ENCODE measurements around the gene MARS1.

The MARS1 gene

DNA sequence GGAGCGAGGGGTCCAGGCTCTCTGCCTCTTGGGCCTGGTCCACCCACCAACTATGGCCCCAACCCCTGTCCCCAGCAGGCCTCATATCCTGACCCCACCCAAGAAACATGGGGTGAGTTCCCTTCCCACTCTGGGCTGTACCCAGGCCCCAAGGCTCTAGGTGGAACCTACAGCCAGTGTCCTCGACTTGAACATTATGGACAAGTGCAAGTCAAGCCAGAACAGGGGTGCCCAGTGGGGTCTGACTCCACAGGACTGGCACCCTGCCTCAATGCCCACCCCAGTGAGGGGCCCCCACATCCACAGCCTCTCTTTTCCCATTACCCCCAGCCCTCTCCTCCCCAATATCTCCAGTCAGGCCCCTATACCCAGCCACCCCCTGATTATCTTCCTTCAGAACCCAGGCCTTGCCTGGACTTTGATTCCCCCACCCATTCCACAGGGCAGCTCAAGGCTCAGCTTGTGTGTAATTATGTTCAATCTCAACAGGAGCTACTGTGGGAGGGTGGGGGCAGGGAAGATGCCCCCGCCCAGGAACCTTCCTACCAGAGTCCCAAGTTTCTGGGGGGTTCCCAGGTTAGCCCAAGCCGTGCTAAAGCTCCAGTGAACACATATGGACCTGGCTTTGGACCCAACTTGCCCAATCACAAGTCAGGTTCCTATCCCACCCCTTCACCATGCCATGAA is 16.8 kb upstream of the MARS1 start:
- no peak for DNase-seq (ENCODE audit: low read depth in 3 of 3, low spot score in 1 of 3)

GRCh38 chr12:57471661-57472060 is 16.2 kb upstream of the MARS1 start:
- DNase-seq (ENCODE audit: low read depth in 3 of 3, low spot score in 1 of 3), result no peak

- no peak for DNase-seq (ENCODE audit: low read depth in 3 of 3, low spot score in 1 of 3)
Observed at GRCh38 chr12:57472391-57472790, 15.5 kb upstream of the MARS1 start.

DNA sequence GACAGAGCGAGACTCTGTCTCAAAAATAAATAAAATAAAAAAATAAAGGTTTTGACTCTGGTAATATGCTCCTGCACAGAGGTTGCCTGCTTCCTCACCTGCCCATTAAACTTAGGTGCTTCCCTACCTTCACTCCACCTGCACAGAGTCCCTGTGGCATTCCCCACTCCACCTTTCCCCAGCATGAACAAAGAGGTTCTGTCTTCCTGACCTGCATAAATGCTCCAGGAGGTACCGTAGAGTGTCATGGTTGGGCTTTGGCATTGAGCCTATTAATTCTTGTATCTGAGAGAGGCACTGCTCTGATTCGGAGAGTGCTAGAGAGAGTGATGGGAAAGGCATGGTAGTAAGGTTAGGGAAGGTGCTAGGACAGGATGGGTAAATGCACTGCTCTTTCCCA is 14.5 kb upstream of the MARS1 start:
- DNase-seq (ENCODE audit: low read depth in 3 of 3, low spot score in 1 of 3), result no peak

DNA sequence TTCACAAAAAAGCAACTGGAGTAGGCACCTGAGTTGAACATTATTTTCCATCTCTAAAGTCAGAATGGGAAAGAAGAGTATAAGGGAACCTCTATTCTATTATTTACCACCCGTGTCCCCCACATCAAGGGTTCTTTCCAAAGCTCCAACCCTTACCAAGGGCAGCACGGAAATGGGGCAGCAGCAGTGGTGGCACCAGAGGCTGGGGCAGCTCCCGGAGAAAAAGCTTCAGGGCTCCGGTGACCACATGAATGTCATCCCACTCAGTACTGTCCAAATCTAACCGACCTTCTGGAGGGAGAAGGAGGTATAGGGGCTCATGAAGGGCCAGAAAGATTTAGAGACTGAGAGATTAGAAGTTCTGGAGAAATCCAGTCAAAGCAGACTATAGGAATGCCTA is 14.0 kb upstream of the MARS1 start:
- no peak for DNase-seq (ENCODE audit: low read depth in 3 of 3, low spot score in 1 of 3)

- DNase-seq (ENCODE audit: low read depth in 3 of 3, low spot score in 1 of 3), result no peak
Observed at GRCh38 chr12:57474430-57474829, 13.4 kb upstream of the MARS1 start.

DNA sequence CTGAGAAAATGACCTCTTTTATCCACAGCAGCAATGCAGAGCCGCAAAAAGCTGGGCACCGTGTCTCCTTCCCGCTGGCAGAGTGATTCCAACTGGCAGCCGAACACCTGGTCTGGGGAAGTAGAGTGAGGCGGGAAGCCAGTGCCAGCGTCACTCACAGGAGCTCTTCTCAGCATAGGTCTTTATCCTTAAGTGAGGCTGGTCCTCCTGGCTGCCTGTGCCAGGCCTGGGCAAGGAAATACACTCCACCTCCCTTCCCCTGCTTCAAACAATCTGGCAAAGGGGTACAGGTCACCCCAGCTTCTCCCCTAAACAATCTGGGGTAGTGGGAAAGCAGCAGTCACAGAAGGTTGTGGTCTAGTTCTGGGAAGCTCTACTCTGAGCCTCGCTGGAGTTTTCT is 13.0 kb upstream of the MARS1 start:
- DNase-seq (ENCODE audit: low read depth in 3 of 3, low spot score in 1 of 3), result no peak

DNA sequence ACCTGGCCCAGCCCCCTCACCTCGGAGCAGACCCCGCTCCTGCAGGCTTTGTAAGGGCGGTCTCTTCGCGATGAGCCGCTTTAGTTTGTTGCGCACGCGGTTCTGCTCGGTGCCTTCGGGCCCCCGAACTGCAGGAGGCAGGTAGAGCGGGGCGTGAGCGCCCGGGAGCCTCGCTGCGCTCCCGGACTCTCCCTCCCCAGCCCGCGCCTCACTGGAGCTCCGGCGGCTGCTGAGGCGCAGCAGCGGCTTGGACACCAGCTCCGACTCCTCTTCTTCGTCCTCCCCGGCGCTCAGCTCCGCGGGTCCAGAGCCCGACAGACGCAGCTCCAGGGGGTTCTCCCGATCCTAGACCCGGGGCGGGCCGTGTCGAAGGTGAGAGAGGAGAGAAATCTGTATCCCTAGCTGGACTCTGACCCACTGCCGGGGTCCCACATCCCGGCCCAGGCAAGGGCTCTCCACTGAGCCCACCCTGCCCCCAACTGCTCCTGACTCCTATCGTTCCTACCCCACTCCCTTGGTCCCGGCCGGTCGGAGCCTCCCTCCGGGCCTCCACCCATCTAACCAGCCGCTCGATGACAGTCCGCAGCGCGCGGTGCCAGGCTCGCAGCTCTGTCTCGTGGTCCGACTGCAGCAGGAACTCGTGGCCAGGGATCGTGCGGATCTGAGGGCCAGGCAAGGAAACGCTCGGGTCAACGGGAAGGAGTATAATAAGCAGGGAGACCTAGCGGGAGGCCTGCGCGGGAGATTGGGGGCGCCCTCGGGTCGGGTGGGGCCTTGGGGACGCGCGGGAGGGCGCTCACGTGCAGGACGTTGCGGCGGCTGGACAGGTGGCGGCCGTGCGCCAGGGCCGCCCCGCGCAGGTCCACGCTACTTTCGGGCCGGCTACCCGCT is 12.4 kb upstream of the MARS1 start:
- no peak for DNase-seq (ENCODE audit: low read depth in 3 of 3, low spot score in 1 of 3)

- DNase-seq (ENCODE audit: low read depth in 3 of 3, low spot score in 1 of 3), result peak in 1 of 3 donors; percentile 57
Observed at GRCh38 chr12:57476162-57476992, 11.5 kb upstream of the MARS1 start.

DNA sequence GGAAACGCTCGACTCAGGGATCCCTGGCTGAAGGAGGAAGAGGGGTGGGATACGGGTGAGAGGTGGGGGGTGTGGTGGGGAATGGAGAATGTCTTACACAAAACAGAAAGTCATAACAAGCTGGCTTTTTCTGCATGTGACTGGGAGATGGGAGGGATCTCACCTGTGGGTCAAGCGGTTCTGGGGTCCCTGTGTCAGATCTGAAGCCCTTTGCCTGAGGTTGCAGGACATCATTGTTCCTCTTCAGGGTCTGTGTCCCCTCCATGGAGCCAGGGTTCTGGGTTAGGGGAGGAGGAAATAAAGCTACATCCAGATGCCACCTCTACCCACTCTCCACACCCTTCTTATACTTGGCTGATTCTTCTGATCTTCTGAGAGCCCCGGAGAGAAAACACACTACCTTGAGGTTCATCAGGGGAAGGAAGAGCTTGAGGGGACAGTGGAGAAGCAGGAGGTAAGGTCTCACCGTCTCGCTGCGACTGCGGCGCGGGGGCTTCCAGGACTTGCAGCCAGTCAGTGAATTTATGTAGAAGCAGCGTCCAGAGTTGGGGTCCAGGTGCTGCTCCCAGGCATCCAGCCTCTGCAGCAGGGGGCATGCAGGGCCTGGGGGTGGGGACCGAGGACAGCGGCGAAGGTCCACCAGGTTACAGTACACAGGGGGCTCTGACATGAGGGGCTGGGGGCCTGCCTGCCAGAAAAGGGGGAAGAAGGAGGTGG is 10.7 kb upstream of the MARS1 start:
- no peak for DNase-seq (ENCODE audit: low read depth in 3 of 3, low spot score in 1 of 3)

DNA sequence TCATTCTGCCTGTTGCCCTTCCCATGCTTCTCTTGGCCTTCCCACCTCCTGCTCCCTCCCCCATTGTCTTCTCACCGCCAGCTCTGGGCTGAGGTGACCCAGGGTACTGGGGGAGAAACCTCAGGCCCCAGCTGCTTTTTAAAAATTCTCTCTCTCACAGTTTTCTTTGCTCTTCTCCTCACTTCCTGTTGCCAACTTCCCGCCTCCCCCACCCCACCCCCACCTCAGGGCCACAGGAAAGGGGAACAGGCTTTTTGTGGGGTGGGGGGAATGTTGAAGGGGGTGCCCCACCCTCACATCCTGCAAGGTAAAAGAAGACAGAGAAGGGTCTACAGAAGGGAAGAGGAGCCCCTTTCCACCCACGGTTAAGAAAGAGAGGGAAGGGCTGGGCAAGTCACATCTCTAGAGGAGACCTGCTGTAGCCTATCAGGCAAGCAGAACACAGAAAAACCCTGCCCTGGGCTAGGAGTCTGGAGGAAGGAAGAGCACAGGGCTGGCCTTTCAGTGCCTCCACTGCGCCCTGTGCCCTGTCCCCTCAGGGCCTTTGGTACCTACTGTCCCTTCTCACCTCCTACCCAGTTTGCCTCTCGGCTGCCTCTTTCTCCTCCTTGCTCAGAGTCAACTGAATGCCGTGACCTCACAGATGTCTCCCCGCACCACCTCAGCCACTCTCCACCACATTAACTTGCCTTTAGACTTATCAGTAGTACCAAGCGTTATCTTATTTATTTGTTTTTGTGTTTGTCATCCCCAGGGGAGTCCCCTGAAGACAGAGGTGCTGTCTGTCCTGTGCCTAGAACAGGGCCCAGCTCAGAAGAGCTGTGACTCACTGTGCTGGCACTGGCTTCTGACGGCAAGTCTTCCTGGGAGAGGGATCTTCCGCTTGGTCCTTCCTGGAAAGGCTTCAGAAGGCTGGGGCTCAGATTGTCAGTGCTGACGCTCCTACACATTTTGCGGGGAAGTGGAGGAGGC is 9.9 kb upstream of the MARS1 start:
- DNase-seq (ENCODE audit: low read depth in 3 of 3, low spot score in 1 of 3), result no peak

- DNase-seq (ENCODE audit: low read depth in 3 of 3, low spot score in 1 of 3), result no peak
Observed at GRCh38 chr12:57479043-57479375, 8.9 kb upstream of the MARS1 start.

GRCh38 chr12:57479376-57480115 is 8.3 kb upstream of the MARS1 start, which contains the start of gene ARHGAP9:
Gene ARHGAP9 (minus strand): TSS chr12:57479866. CDS start chr12:57479406, 460 bp downstream.
- no peak for DNase-seq (ENCODE audit: low read depth in 3 of 3, low spot score in 1 of 3)

DNA sequence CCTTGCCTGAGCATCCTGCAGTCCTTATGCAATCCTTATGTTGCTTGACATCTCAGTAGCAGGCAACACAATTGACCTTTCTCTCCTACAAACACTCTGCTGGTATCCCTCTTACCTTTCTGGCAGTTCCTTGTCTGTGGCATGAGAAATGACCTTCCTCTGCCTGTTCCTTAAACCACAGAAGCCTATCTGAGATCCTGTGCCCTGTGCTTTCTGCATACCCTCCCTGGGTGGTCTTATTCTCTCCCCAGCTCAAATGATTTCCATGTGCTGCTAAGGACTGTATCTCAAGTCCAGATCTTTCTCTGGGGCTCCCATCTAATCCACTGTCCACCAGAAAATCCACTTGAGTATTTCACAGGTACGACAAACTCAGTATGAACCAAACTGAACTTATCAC is 6.2 kb upstream of the MARS1 start:
- no peak for DNase-seq (ENCODE audit: low read depth in 3 of 3, low spot score in 1 of 3)

DNA sequence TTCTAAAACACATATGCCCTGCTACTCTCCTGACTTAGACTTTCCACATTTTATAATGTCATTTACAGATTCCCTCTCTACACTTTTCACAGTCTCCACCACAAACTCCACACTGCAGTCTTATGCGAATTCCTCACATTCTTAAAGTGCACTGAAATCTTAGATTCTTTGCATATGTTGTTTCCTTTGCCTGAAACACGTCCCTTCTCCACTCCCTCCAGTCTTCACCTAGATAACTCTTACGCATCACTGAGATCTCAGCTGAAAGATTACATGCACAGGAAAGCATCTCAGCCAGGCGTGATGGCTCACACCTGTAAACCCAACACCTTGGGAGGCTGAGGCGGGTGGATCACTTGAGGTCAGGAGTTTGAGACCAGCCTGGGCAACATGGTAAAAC is 4.4 kb upstream of the MARS1 start:
- DNase-seq (ENCODE audit: low read depth in 3 of 3, low spot score in 1 of 3), result no peak

GRCh38 chr12:57485695-57486094 is 2.2 kb upstream of the MARS1 start:
- DNase-seq (ENCODE audit: low read depth in 3 of 3, low spot score in 1 of 3), result no peak

DNA sequence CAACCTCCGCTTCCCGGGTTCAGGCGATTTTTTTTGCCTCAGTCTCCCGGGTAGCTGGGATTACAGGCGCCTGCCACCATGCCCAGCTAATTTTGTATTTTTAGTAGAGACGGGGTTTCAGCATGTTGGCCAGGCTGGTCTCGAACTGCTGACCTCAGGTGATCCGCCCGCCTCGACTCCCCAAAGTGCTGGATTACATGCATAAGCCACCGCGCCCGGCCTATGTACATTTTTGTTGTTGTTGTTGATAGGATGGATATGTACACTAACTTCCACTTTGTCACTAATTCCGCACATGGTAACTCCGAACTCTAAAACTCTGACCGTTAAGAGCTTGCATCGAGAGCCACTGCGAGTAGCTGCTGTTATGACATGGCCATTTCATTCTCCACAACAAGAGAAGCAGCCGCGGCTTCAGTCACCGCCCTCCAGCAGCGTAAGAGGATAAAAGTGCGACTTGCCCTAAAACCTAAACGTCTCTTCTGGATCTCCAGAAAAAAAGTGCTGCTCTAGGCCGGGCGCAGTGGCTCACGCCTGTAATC is 742 bp upstream of the MARS1 start:
- DNase-seq (ENCODE audit: low read depth in 3 of 3, low spot score in 1 of 3), result no peak

GRCh38 chr12:57488402-57489156 is 711 bp downstream of the MARS1 start:
- no peak for DNase-seq (ENCODE audit: low read depth in 3 of 3, low spot score in 1 of 3)
